CD4-positive, alpha-beta T cell (primary cell): ENCODE results near the gene PMIS2. TPM values are rescaled to one million over a fixed set of nuclear protein-coding genes. Genes with fewer than 3 reads are reported as not detected.

ENCODE experiments used
- ATAC-seq: fragments of 200-7000 bp; cut with Tn5 transposase; one replicate; pipeline ENCODE4 v1.10.0; 2022; ENCODE audit warnings: mild to moderate bottlenecking; ENCODE audit not compliant: poor library complexity
- CTCF ChIA-PET: fragments of 350-600 bp; sonication (Branson Sonifier 250); formaldehyde crosslinking; loops from one replicate; lab custom pipeline; 2021; ENCODE audit warnings: antibody characterized with exemption, inconsistent platforms; lab: Charles Lee
- POLR2A ChIA-PET: fragments of 350-600 bp; sonication (Branson Sonifier 250); formaldehyde crosslinking; loops from one replicate; lab custom pipeline; 2021; ENCODE audit warnings: antibody characterized with exemption, inconsistent platforms; lab: Charles Lee
- DNase-seq, 14 experiments: peaks; one replicate each; pipeline ENCODE4 v3.0.0-alpha.2; 2013 to 2020; ENCODE audit warnings: mixed read lengths in 2 of 14
- H3K27ac ChIP-seq, 2 donors: one replicate each; pipeline versions ENCODE4 v1.5.1 to v1.7.0; 2013; ENCODE audit warnings: low read length in 2 of 2, low read depth in 1 of 2, mild to moderate bottlenecking in 1 of 2
- H3K27me3 ChIP-seq, 2 experiments: 1 replicate in 1 of 2; 2 replicates in 1 of 2; pipeline versions ENCODE4 v1.6.1 to v1.7.0; 2013; ENCODE audit warnings: low read length in 2 of 2, control low read depth in 1 of 2, mild to moderate bottlenecking in 1 of 2, moderate library complexity in 1 of 2; ENCODE audit not compliant: insufficient read depth in 2 of 2, control insufficient read depth in 1 of 2
- H3K36me3 ChIP-seq: one replicate; pipeline ENCODE4 v1.6.1; 2013; ENCODE audit warnings: low read length, control low read depth; ENCODE audit not compliant: insufficient read depth
- H3K4me1 ChIP-seq: one replicate; pipeline ENCODE4 v1.6.1; 2013; ENCODE audit warnings: low read length, control low read depth; ENCODE audit not compliant: insufficient read depth
- H3K4me3 ChIP-seq: one replicate; pipeline ENCODE4 v1.5.1; 2013; ENCODE audit warnings: mild to moderate bottlenecking, low read length, moderate library complexity
- H3K9me3 ChIP-seq, 2 experiments: 1 replicate in 1 of 2; 2 replicates in 1 of 2; pipeline versions ENCODE4 v1.6.1 to v1.7.0; 2013; ENCODE audit warnings: low read length in 2 of 2, mild to moderate bottlenecking in 2 of 2, control low read depth in 1 of 2, moderate library complexity in 1 of 2; ENCODE audit not compliant: control insufficient read depth in 1 of 2, insufficient read depth in 1 of 2
- H3K27ac Mint-ChIP-seq: one replicate; pipeline ENCODE4 v1.8.0; 2020; ENCODE audit warnings: mixed read lengths
- H3K27me3 Mint-ChIP-seq: one replicate; pipeline ENCODE4 v1.8.0; 2021; ENCODE audit warnings: mixed read lengths
- H3K36me3 Mint-ChIP-seq: one replicate; pipeline ENCODE4 v1.8.0; 2021; ENCODE audit warnings: low read depth, mixed read lengths
- H3K4me1 Mint-ChIP-seq: one replicate; pipeline ENCODE4 v1.8.0; 2021; ENCODE audit warnings: low read depth, mixed read lengths
- H3K4me3 Mint-ChIP-seq: one replicate; pipeline ENCODE4 v1.8.0; 2020; ENCODE audit warnings: mild to moderate bottlenecking, mixed read lengths
- H3K9me3 Mint-ChIP-seq: one replicate; pipeline ENCODE4 v1.8.0; 2020; ENCODE audit warnings: mixed read lengths
- intact Hi-C, 2 experiments: fragments of 100-400 bp; cut with DNase I in 1 of 2; cut with micrococcal nuclease in 1 of 2; formaldehyde crosslinking; loops; one replicate each; pipeline versions ENCODE4 v1.15.1 to v1.9.0; 2023 to 2025; cut with DNase I, micrococcal nuclease
- total RNA-seq, 174 experiments: library from RNA in 2 of 174; stranded (reverse) in 2 of 174; gene quantifications; one replicate each; pipeline ENCODE4 v1.2.3 and lab custom pipeline; 2021 to 2026
- TF ChIP-seq, protein P1 (sequence below): fragments of 200-600 bp; IDR thresholded peaks from one replicate; pipeline ENCODE4 v1.8.0; 2022; ENCODE audit warnings: antibody characterized with exemption, mild to moderate bottlenecking

Gene PMIS2
- total RNA-seq, 2 experiments from 2014 or later: not detected

DNA sequence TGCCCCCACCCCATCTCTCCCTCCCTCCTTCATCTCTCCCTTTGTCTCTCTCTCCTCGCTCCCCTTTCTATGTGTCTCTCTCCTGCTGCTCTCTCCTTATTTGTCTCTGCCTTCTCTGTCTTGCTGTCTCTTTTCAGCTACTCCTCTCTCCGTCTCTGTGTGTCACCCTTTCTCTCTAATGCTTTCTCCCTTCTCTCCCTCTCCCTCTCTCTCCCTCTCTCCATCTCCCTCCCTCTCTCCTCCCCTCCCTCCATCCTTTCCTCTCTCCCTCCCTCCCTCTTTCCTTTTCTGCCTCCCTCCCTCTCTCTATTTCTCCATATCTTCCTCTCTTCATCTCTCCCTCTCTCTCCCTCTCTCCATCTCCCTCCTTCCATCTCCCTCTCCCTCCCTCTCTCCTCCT is 23.2 kb upstream of the PMIS2 start:
- intact Hi-C loops: loop anchor here in 1 of 2 experiments (10.0 kb wide), 1 partner anchor 112 kb away; no protein-coding TSS in a partner anchor
- H3K4me3 Mint-ChIP-seq: no peak overlapping the region
- Histone ChIP-seq H3K27me3 (peaks cover 15 to 36% of the 10 kb centered on the region in 2 experiments), H3K36me3 (no peaks in the 10 kb centered on the region), H3K9me3 (peaks cover 0 to 16% of the 10 kb centered on the region in 2 experiments), H3K4me3 (no peak overlapping the region), H3K27ac (no peak overlapping the region), H3K4me1 (peaks cover 14% of the 10 kb centered on the region)
- ChIA-PET CTCF (no interaction called here), POLR2A (no interaction called here)
- H3K27me3 Mint-ChIP-seq: peaks cover 74% of the 10 kb centered on the region
- TF ChIP-seq, protein P1, sequence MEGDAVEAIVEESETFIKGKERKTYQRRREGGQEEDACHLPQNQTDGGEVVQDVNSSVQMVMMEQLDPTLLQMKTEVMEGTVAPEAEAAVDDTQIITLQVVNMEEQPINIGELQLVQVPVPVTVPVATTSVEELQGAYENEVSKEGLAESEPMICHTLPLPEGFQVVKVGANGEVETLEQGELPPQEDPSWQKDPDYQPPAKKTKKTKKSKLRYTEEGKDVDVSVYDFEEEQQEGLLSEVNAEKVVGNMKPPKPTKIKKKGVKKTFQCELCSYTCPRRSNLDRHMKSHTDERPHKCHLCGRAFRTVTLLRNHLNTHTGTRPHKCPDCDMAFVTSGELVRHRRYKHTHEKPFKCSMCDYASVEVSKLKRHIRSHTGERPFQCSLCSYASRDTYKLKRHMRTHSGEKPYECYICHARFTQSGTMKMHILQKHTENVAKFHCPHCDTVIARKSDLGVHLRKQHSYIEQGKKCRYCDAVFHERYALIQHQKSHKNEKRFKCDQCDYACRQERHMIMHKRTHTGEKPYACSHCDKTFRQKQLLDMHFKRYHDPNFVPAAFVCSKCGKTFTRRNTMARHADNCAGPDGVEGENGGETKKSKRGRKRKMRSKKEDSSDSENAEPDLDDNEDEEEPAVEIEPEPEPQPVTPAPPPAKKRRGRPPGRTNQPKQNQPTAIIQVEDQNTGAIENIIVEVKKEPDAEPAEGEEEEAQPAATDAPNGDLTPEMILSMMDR: no peak
- DNase-seq (no peak), ATAC-seq (no peak)
- no peaks in the 10 kb centered on the region for H3K9me3 Mint-ChIP-seq
- peaks cover 9% of the 10 kb centered on the region for H3K4me1 Mint-ChIP-seq
- no peaks in the 10 kb centered on the region for H3K36me3 Mint-ChIP-seq
- H3K27ac Mint-ChIP-seq: no peak overlapping the region

DNA sequence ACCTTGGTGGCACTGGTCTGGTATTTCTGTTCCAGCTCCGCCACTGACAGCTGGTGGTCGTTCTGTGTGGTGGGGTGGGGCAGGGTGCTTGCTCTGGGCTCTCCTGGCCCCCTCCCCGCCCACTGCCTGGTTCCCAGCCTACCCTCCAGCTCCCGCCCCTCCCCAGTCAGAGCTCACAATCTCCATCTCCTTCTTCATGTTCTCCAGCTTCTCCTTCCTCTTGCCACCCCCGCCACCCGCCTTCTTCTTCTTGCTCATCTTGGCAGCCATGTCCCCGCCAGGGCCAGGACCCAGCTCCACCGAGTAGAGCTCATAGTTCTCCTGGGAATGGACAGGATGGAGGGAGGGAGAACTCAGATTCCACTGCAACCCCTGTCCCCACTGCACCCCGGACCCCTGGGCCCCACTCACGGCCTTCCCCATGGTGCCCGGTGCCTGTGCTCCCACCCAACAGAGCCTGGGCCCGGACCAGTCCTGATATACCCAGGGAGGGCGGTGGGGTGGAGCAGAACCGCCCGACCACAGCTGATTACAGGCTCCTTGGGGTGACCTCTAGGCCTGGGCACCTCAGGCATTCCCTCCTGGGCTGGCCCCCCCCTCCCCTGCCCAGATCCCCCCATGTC is 22.7 kb upstream of the PMIS2 start, which contains the start of gene ATP4A:
TSS of gene ATP4A (minus strand) at position 452 of the 623 bp plus-strand sequence. CDS start at position 423, 29 bp downstream.
- H3K36me3 ChIP-seq: no peaks in the 10 kb centered on the region
- no peak within 1 kb of the TSS for H3K4me3 Mint-ChIP-seq
- no peaks in the 10 kb centered on the region for H3K36me3 Mint-ChIP-seq
- H3K4me1 ChIP-seq: peaks cover 9% of the 10 kb centered on the region
- no peak within 1 kb of the TSS for H3K27ac Mint-ChIP-seq
- intact Hi-C loops: loop anchor here in 1 of 2 experiments (10.0 kb wide), 1 partner anchor 111 kb away; no protein-coding TSS in a partner anchor
- TF ChIP-seq, protein P1: no peak
- CTCF ChIA-PET: no interaction called here
- DNase-seq (no peak), ATAC-seq (no peak)
- H3K27ac ChIP-seq: no peak within 1 kb of the TSS
- peaks cover 9% of the 10 kb centered on the region for H3K4me1 Mint-ChIP-seq
- peaks cover 12 to 36% of the 10 kb centered on the region in 2 experiments for H3K27me3 ChIP-seq
- POLR2A ChIA-PET: no interaction called here
- H3K9me3 ChIP-seq: peaks cover 0 to 15% of the 10 kb centered on the region in 2 experiments
- H3K27me3 Mint-ChIP-seq: peaks cover 73% of the 10 kb centered on the region
- no peaks in the 10 kb centered on the region for H3K9me3 Mint-ChIP-seq
- H3K4me3 ChIP-seq: no peak within 1 kb of the TSS

DNA sequence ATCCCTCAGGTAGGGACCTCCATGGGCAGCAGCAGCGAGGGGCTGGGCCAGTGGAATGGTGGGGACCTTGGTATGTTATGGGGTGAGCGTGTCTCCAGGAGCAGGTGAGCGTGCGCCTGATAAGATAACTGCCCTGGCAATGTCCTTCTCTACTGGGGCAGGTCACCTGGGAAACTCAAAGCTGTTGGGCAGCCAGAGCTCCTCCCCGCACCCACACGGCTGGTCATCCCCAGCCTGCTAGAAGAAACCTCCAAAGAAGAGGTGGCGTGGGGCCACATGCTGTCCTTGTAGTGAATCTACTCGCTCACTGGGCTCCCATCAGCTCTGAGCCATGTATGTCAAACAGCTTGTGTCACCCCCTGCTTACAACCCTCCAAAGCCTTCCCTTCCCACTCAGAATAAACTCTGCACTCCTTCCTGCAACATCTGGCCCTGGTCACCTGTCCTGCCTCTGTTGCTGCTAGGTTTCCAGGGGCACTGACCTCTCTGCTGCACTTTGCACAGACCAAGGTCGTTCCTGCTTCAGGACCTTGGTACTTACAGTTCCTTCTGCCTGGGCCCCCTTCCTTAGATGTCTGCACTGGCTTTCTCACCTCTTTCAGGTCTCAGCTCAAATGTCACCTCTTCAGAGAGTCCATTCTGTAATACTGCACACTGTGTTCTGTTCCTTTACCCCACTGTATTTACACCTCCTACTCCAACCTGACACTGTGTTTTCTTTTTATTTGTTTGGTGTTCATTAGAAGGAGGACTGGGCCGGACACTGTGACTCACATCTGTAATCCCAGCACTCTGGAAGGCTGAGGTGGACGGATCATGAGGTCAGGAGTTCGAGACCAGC is 20.7 kb upstream of the PMIS2 start:
- H3K4me3 ChIP-seq: no peak overlapping the region
- Mint-ChIP-seq H3K27ac (no peak overlapping the region), H3K4me1 (no peaks in the 10 kb centered on the region), H3K4me3 (no peak overlapping the region), H3K27me3 (peaks cover 67% of the 10 kb centered on the region), H3K9me3 (no peaks in the 10 kb centered on the region), H3K36me3 (no peaks in the 10 kb centered on the region)
- no peaks in the 10 kb centered on the region for H3K4me1 ChIP-seq
- H3K36me3 ChIP-seq: no peaks in the 10 kb centered on the region
- intact Hi-C loops: loop anchor here in 1 of 2 experiments (10.0 kb wide), 1 partner anchor 110 kb away; no protein-coding TSS in a partner anchor
- TF ChIP-seq, protein P1: no peak
- DNase-seq: no peak
- H3K27me3 ChIP-seq: peaks cover 7 to 25% of the 10 kb centered on the region in 2 experiments
- no peak overlapping the region for H3K27ac ChIP-seq
- H3K9me3 ChIP-seq: peaks cover 0 to 7% of the 10 kb centered on the region in 2 experiments
- ChIA-PET CTCF (no interaction called here), POLR2A (interaction anchor here (0.5 kb wide), 1 partner anchor 88 kb away, joined by 4 read pairs; no protein-coding TSS in a partner anchor)
- ATAC-seq: no peak
